IPS-18c (cell line): ENCODE data around the gene TTC9.
A peak's percentile ranks its signal among the peaks of the same experiment; 100 is the strongest.

Experiments used
- H3K4me3 ChIP-seq: 2 replicates; pipeline ENCODE4 v1.7.0; 2013; ENCODE audit warnings: low read depth, mild to moderate bottlenecking, low read length, moderate library complexity; ENCODE audit not compliant: insufficient read depth
- H3K9me3 ChIP-seq: one replicate; pipeline ENCODE4 v1.6.1; 2013; ENCODE audit warnings: mild to moderate bottlenecking, low read length, moderate library complexity; ENCODE audit not compliant: control insufficient read depth, insufficient read depth

The TTC9 gene

GRCh38 chr14:70641548-70642302 lies at the start of gene TTC9:
TSS of gene TTC9 (plus strand) at chr14:70641916. CDS start at chr14:70642130, 214 bp downstream.
- H3K9me3 ChIP-seq: no peaks in the 10 kb centered on the region
- peak within 1 kb of the TSS; percentile 82 for H3K4me3 ChIP-seq

GRCh38 chr14:70594461-70594860 lies 47.3 kb upstream of the TTC9 start:
- H3K4me3 ChIP-seq: no peak overlapping the region

GRCh38 chr14:70595443-70596185 lies 46.1 kb upstream of the TTC9 start:
- Histone ChIP-seq H3K9me3 (no peaks in the 10 kb centered on the region), H3K4me3 (no peak overlapping the region)

More at GRCh38 chr14:70594461-70594860, 47.3 kb upstream of the TTC9 start:
- H3K9me3 ChIP-seq: no peaks in the 10 kb centered on the region

- Histone ChIP-seq H3K9me3 (no peaks in the 10 kb centered on the region), H3K4me3 (no peak overlapping the region)
Observed at GRCh38 chr14:70597731-70598130, 44.0 kb upstream of the TTC9 start.

GRCh38 chr14:70599345-70599744 lies 42.4 kb upstream of the TTC9 start:
- no peaks in the 10 kb centered on the region for H3K9me3 ChIP-seq
- 0 out of 2 replicates have a peak overlapping the region, but pooled peaks have one; percentile 65 for H3K4me3 ChIP-seq

- Histone ChIP-seq H3K9me3 (no peaks in the 10 kb centered on the region), H3K4me3 (peak within 1 kb of the TSS; percentile 65)
Observed at GRCh38 chr14:70600382-70601157, 41.1 kb upstream of the TTC9 start, which contains the start of gene MED6. TSS of gene MED6 (minus strand) at chr14:70600655. CDS start at chr14:70600637, 18 bp downstream.

GRCh38 chr14:70601162-70601561 lies 40.6 kb upstream of the TTC9 start:
- no peaks in the 10 kb centered on the region for H3K9me3 ChIP-seq
- H3K4me3 ChIP-seq: peak overlapping the region; percentile 51

- no peaks in the 10 kb centered on the region for H3K9me3 ChIP-seq
- no peak overlapping the region for H3K4me3 ChIP-seq
Observed at GRCh38 chr14:70602254-70602653, 39.5 kb upstream of the TTC9 start.

- Histone ChIP-seq H3K4me3 (no peak overlapping the region), H3K9me3 (no peaks in the 10 kb centered on the region)
Observed at GRCh38 chr14:70611216-70611615, 30.5 kb upstream of the TTC9 start.

GRCh38 chr14:70616646-70617045 lies 25.1 kb upstream of the TTC9 start:
- no peak overlapping the region for H3K4me3 ChIP-seq
- H3K9me3 ChIP-seq: no peaks in the 10 kb centered on the region

GRCh38 chr14:70618314-70618713 lies 23.4 kb upstream of the TTC9 start:
- H3K4me3 ChIP-seq: no peak overlapping the region
- no peaks in the 10 kb centered on the region for H3K9me3 ChIP-seq

GRCh38 chr14:70619708-70620107 lies 22.0 kb upstream of the TTC9 start:
- Histone ChIP-seq H3K4me3 (no peak overlapping the region), H3K9me3 (no peaks in the 10 kb centered on the region)

GRCh38 chr14:70622111-70622712 lies 19.5 kb upstream of the TTC9 start:
- Histone ChIP-seq H3K4me3 (no peak overlapping the region), H3K9me3 (no peaks in the 10 kb centered on the region)

- H3K4me3 ChIP-seq: no peak overlapping the region
- H3K9me3 ChIP-seq: no peaks in the 10 kb centered on the region
Observed at GRCh38 chr14:70624972-70625371, 16.7 kb upstream of the TTC9 start.

GRCh38 chr14:70631948-70632347 lies 9.8 kb upstream of the TTC9 start:
- Histone ChIP-seq H3K4me3 (no peak overlapping the region), H3K9me3 (peaks cover 3% of the 10 kb centered on the region)

GRCh38 chr14:70635971-70636595 lies 5.6 kb upstream of the TTC9 start:
- H3K9me3 ChIP-seq: peaks cover 3% of the 10 kb centered on the region
- H3K4me3 ChIP-seq: no peak overlapping the region

- no peak overlapping the region for H3K4me3 ChIP-seq
- H3K9me3 ChIP-seq: peaks cover 3% of the 10 kb centered on the region
Observed at GRCh38 chr14:70638416-70638815, 3.3 kb upstream of the TTC9 start.
